Epithelial cell of proximal tubule (primary cell): ENCODE results near the gene KCNQ1. TPM values are rescaled to one million over a fixed set of nuclear protein-coding genes. Genes with fewer than 3 reads are reported as not detected.

Experiments
- DNase-seq: peaks from one replicate; pipeline ENCODE4 v3.0.0-alpha.2; 2011; ENCODE audit warnings: low read depth
- H3K4me3 ChIP-seq: 2 replicates; pipeline ENCODE4 v1.5.1; 2011; ENCODE audit warnings: low read depth, mild to moderate bottlenecking, low read length
- total RNA-seq: library from RNA; depleted of rRNA; stranded (reverse); fragments of >200 nt; gene quantifications from 2 replicates; pipeline ENCODE4 v1.2.3, GENCODE V29; 2015
- TF ChIP-seq, protein P1 (sequence below): conservative IDR thresholded peaks from 2 replicates; pipeline ENCODE4 v1.5.1; 2012; ENCODE audit warnings: low read depth, mild to moderate bottlenecking, low read length

KCNQ1 gene
- total RNA-seq, 1 donor from 2014 or later = 0.46 TPM

DNA sequence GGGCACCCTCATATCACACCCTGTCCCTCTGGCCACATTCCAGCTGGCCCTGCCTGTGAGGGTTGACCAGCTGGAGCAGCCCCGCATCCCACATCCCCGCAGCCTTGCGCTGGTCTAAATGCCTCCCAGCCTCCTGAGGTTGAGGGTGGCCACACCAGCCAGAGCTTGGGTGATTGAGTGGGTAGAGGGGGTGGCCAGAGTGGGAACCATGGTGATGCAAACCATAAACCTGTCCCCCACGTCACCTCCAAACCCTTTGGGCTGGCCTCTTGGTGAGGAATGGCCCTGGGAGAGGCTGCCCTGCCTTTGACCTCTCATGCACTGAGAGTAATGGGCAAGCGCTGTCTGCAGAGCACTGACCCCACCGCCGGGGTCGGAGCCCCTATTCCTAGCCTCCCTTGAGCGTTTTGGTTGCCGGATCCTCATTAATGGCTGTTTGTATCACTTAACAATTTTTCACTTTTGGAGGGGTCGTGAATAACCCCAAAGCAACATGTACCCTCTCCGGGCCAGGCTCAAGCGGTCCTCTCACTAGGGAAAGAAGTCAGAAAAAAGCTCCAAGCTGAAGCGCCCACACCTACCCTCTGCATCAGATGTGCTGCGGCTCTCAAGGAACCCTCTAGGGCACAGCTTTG is 271.0 kb downstream of the KCNQ1 start:
- no peak for DNase-seq
- H3K4me3 ChIP-seq = no peak overlapping the region
- TF ChIP-seq, protein P1, sequence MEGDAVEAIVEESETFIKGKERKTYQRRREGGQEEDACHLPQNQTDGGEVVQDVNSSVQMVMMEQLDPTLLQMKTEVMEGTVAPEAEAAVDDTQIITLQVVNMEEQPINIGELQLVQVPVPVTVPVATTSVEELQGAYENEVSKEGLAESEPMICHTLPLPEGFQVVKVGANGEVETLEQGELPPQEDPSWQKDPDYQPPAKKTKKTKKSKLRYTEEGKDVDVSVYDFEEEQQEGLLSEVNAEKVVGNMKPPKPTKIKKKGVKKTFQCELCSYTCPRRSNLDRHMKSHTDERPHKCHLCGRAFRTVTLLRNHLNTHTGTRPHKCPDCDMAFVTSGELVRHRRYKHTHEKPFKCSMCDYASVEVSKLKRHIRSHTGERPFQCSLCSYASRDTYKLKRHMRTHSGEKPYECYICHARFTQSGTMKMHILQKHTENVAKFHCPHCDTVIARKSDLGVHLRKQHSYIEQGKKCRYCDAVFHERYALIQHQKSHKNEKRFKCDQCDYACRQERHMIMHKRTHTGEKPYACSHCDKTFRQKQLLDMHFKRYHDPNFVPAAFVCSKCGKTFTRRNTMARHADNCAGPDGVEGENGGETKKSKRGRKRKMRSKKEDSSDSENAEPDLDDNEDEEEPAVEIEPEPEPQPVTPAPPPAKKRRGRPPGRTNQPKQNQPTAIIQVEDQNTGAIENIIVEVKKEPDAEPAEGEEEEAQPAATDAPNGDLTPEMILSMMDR = no peak

DNA sequence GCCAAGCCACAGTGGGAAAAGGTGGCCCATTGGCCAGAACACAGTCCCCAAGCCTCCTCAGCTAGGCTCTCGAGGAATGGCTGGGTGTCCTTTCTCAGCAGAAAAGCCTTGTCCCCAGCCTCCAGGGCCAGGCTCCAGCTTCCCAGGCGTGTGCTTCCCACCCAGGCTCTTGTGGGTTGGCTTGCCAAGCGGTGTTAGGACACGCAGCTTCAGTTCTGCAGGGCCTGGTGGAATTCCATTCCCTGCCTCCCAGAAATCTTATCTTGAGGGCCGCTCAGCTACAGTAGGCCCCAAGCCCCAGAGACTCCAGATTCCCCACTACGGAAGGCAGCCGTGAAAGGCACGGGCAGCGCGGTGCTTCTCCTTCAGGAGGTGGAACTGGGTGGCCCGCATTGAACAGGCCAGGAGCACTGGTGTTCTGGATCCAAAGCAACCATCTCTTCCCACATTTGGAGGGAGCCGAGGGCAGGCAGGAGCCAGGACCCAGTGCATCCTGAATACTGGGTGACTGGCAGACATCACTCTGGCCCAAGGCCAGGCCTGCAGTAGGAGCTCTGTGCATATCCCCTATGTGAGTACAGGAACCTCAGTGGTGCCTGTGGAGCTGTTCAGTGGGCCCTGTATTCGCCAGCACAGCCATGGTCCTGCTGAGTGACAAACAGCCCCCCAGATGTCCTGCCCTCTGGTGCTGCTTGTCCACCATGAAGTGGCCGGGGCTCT is 271.7 kb downstream of the KCNQ1 start:
- no peak overlapping the region for H3K4me3 ChIP-seq
- TF ChIP-seq, protein P1 = no peak
- no peak for DNase-seq

DNA sequence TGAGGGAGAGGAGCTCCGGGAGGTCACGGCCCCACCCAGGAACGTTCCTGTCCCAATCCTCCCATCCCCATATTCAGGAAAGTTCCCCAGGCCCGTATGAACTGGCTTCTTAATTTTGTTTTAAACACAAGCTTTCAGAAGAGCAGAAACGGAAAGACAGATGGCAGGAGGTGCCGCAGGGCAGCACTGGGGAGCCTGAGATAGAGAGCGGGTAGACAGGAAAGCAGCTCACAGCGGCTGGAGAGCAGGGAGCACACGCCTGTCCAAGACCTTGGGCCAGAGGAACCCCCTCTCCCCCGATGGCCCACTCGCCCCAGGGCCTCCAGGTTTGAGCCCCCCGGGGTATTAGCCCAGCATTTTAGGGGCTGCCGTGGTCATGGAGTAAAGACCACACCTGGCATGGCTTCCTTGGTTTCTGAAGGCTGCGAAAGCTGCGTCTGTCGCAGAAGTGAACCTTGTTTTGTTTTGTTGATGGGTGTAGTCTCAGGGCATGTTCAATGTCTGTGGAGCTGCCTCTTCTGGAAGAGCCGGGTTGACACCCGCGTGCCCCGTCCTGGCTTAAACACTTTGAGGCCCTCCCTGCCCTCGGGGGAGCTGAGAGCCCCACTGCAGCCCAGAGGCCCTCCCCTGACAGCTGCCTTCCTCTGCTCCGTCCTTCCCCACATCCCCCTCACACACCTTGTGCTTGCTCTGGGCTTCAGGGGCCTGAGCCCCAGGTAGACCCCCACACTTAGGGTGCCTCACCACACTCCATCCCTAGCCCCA is 272.9 kb downstream of the KCNQ1 start:
- TF ChIP-seq, protein P1 = no peak
- H3K4me3 ChIP-seq = no peak overlapping the region
- DNase-seq = no peak

DNA sequence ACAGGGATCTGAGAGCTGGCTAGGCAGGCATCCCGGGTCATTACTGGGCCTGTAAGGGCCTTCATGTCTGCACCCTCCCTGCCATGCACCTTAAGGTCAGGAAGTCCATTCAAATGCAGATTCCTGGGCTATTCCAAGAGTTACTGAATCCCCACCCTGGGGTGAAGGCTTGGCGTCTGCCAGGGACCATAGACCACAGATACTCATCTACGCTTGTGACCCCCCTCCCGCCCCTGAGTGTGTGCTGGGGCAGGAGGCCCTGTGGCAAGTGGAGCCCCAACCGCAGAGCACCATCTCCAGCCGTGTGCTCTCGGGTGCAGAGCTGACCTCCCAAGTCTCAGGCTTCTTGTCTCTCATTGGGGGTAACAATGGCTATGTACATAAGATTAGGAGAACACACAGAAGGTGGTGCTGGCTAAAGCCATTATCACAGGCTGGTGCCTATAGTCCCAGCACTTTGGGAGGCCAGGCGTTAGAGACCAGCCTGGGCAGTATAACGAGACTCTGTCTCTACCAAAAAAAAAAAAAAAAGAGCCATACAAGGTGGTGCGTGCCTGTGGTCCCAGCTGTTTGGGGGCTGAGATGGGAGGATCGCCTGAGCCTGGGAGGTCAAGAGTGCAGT is 274.1 kb downstream of the KCNQ1 start:
- TF ChIP-seq, protein P1 = no peak
- no peak overlapping the region for H3K4me3 ChIP-seq
- no peak for DNase-seq

DNA sequence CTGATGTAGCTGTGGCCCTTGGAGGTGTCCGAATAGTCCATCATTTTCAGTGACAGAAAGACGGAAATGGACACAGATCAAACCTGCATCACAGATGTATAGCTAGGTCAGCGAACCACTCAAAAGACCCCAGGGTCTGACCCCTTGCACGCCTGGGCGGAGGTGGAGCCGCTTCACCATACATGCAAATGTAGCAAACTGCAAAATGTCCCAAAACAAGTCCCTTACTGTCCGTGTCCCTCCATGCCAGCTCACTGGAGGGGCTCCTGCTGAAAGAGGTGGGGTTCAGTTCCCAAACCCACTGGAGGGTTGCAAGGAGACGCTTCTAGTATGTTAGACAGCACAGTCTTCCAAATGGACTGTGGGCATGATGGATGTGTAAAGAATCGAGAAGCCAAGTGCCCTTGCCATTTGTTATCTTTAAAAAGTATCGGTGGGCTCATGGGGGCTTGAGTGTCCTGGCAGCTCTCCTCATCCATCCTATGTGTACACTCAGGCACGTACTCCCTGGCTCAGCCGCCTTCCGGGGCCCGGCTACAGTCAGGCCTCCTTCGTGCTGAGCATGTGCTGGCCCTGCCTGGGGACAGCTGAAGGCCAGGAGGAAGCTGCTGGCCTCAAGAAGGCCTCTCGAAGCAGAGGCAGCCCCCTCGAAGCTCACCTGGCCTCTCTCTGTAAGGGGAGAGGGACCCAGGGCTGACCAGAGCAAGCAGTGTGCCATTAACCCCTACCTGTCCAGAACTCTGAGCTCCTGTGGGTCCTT is 275.2 kb downstream of the KCNQ1 start:
- DNase-seq = no peak
- H3K4me3 ChIP-seq = no peak overlapping the region
- TF ChIP-seq, protein P1 = no peak

DNA sequence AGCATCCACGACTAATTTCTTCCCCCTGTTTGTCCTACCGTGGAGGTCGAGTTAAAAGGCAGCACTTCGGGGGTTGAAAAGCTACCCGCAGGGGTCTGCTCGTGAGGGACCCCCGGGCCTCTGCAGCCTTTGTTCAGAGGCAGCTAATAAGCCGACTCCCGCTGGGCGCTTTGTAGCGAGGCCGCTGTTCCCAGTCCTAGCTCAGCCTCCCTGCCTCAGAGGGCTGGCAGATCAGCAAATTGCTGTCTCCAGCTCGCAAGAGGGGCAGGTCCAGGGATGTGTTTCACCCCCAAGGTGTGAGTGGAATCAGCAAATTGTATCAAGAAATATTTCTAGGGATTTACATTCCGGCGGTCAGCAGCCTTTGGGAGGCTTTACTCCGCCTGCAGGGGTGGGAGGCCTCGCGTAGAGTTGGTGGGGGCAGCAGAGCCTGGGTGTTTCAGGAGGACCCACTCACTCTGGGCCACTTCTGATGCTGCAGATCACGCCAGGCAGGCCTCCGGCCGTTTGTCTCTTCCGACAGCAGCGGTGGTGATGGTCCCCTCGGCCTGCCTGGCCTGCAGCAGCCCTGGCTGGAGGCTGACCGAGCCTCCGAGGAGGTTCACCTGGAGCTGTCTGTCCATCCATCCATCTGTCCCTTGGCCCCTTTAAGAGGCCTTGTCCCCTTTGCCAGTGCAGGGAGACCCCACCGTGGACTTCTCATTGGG is 276.6 kb downstream of the KCNQ1 start:
- TF ChIP-seq, protein P1 = no peak
- no peak for DNase-seq
- H3K4me3 ChIP-seq = no peak overlapping the region
